ENCODE data around the gene OR2V1.

DNA sequence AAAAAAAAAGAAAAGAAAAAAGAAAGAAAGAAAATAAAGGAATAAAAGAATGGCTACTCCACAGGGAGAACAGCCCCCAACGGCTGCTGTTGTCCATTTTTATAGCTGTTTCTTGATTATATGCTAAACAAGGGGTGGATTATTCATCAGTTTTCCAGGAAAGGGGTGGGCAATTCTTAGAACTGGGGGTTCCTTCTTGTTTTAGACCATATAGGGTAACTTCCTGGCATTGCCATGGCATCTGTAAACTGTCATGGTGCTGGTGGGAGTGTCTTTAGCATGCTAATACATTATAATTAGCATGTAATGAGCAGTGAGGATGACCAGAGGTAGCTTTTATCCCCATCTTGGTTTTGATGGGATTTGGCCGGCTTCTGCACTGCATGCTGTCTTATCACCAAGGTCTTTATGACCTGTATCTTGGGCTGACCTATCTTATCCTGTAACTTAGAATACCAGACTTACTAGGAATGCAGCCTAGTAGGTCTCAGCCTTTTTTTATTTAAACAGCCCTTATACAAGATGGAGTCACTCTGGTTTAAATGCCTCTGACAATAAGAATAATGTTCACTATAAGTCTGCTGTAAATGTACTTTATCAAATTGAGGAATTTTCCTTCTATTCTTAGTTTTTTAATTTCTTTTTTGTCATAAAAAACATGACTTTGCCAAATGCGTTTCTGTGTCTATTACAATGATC is 45.4 kb upstream of the OR2V1 start:
- TF ChIP-seq, protein P1, sequence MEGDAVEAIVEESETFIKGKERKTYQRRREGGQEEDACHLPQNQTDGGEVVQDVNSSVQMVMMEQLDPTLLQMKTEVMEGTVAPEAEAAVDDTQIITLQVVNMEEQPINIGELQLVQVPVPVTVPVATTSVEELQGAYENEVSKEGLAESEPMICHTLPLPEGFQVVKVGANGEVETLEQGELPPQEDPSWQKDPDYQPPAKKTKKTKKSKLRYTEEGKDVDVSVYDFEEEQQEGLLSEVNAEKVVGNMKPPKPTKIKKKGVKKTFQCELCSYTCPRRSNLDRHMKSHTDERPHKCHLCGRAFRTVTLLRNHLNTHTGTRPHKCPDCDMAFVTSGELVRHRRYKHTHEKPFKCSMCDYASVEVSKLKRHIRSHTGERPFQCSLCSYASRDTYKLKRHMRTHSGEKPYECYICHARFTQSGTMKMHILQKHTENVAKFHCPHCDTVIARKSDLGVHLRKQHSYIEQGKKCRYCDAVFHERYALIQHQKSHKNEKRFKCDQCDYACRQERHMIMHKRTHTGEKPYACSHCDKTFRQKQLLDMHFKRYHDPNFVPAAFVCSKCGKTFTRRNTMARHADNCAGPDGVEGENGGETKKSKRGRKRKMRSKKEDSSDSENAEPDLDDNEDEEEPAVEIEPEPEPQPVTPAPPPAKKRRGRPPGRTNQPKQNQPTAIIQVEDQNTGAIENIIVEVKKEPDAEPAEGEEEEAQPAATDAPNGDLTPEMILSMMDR (IDR thresholded peaks at IDR 0.05; ENCODE audit: low read length), result no peak
- no peak for TF ChIP-seq EZH2phosphoT487 (IDR thresholded peaks at IDR 0.05; ENCODE audit: low read length)

All from MM.1S (cell line).